Cardiac muscle cell (in vitro differentiated cells and primary cell): ENCODE results near the gene MYG1. TPM values are rescaled to one million over a fixed set of nuclear protein-coding genes. Genes with fewer than 3 reads are reported as not detected.
"Not testable (repeated sequence)": the region's sequence is repeated elsewhere in the genome, so short reads cannot be mapped to it uniquely, and the experiment has no call there.

Source experiments
- DNase-seq, 2 donors: peaks; one replicate each; pipeline versions ENCODE4 v3.0.0 to v3.0.0-alpha.2; 2010 to 2017; ENCODE audit warnings: low read depth in 1 of 2, low spot score in 1 of 2
- H3K27ac ChIP-seq: fragments of 200-600 bp; sonication (generic); 2 replicates; pipeline ENCODE4 v1.5.1; 2016
- H3K27me3 ChIP-seq: fragments of 200-600 bp; sonication (generic); 2 replicates; pipeline ENCODE4 v1.6.0; 2016; ENCODE audit warnings: control low read depth
- H3K36me3 ChIP-seq: fragments of 200-600 bp; sonication (generic); 2 replicates; pipeline ENCODE4 v1.5.1; 2016; ENCODE audit warnings: control low read depth
- H3K4me1 ChIP-seq: fragments of 200-600 bp; sonication (generic); 2 replicates; pipeline ENCODE4 v1.8.1; 2017; ENCODE audit warnings: low read depth, mild to moderate bottlenecking, mixed run types
- H3K4me3 ChIP-seq: fragments of 200-600 bp; sonication (generic); 2 replicates; pipeline ENCODE4 v1.5.1; 2016; ENCODE audit warnings: mild to moderate bottlenecking
- H3K9me3 ChIP-seq: fragments of 200-600 bp; sonication (generic); 2 replicates; pipeline ENCODE4 v1.5.1; 2017; ENCODE audit warnings: low read depth, mild to moderate bottlenecking, control low read depth
- polyA plus RNA-seq: library from polyadenylated mRNA; unstranded; fragments of >200 nt; fragmentation: Nextera tagmentation; extraction: Ambion mirVana; gene quantifications from 2 replicates; pipeline ENCODE4 v1.2.1, GENCODE V29; 2016
- total RNA-seq: library from RNA; depleted of rRNA; stranded (reverse); fragments of >200 nt; gene quantifications from 2 replicates; pipeline ENCODE4 v1.2.3, GENCODE V29; 2016
- TF ChIP-seq, protein P1 (sequence below): IDR thresholded peaks from 2 replicates; pipeline ENCODE4 v1.5.1; 2012; ENCODE audit warnings: low read depth, mild to moderate bottlenecking, low read length

Gene MYG1
- total and polyA plus RNA-seq, 2 experiments from 2014 or later: 71.0 to 75.4 TPM

DNA sequence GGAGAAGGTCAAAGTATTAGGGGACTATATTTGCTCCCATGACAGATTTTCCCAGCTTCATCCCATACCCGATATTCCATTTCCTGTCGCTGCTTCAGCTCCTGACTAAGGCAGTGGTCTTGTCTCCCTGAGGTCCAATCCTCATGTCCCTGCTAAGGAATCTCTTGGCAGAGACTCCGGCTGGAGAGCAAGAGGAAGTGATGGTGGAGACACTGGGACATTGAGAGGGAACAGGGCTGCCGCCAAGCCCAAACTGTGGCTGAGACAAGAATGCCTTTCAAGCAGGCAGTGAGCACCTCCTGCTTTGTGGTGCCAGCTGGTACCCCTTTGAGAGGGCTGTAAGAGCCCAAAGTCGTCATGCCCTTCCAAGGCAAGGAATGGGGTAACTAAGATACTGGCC, 31.2 kb downstream of the MYG1 start:
- H3K27me3 ChIP-seq: peaks cover 6% of the 10 kb centered on the region
- DNase-seq: no peak
- H3K4me1 ChIP-seq: no peaks in the 10 kb centered on the region
- H3K9me3 ChIP-seq: no peaks in the 10 kb centered on the region
- TF ChIP-seq, protein P1, sequence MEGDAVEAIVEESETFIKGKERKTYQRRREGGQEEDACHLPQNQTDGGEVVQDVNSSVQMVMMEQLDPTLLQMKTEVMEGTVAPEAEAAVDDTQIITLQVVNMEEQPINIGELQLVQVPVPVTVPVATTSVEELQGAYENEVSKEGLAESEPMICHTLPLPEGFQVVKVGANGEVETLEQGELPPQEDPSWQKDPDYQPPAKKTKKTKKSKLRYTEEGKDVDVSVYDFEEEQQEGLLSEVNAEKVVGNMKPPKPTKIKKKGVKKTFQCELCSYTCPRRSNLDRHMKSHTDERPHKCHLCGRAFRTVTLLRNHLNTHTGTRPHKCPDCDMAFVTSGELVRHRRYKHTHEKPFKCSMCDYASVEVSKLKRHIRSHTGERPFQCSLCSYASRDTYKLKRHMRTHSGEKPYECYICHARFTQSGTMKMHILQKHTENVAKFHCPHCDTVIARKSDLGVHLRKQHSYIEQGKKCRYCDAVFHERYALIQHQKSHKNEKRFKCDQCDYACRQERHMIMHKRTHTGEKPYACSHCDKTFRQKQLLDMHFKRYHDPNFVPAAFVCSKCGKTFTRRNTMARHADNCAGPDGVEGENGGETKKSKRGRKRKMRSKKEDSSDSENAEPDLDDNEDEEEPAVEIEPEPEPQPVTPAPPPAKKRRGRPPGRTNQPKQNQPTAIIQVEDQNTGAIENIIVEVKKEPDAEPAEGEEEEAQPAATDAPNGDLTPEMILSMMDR: no peak
- H3K36me3 ChIP-seq: no peaks in the 10 kb centered on the region
- no peak overlapping the region for H3K27ac ChIP-seq
- H3K4me3 ChIP-seq: no peak overlapping the region

DNA sequence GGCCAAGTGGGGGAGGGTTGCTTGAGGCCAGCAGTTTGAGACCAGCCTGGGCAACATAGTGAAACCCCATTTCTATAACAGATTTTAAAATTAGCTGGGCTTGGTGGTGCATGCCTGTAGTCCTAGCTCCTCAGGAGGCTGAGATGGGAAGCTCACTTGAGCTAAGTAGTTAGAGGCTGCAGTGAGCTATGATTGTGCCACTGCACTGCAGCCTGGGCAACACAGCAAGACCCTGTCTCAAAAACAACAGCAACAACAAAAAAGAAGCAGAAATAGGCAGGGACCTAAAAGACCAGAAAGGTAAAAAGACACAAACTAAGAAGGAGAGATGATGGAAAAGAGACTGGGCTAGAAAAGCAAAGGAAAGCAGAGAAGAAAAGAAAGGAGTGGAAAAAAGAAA, 32.8 kb downstream of the MYG1 start:
- not testable (repeated sequence) for H3K27me3 ChIP-seq, DNase-seq, H3K4me3 ChIP-seq, H3K4me1 ChIP-seq, H3K36me3 ChIP-seq, H3K27ac ChIP-seq, H3K9me3 ChIP-seq

DNA sequence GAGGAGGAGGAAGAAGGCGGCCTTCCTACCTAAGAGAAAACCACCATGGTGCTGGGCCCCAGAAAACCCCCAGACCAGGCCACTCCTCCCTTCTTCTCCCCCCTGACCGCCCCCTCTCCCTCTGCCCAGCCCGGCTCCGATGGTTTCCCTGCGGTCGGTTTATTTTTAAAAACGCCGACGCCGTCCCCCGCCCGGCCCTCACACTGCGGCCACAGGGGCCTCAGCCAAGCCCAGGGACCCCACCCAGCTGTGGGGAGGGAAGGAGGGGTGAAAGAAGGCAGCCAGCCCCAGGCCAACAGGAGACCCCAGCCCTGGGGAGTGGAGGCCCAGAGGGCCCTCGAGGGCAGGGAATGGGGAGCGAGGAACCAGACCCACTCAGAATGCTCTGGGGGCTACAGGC, 33.2 kb downstream of the MYG1 start:
- peaks cover 2% of the 10 kb centered on the region for H3K4me1 ChIP-seq
- no peak overlapping the region for H3K4me3 ChIP-seq
- no peaks in the 10 kb centered on the region for H3K36me3 ChIP-seq
- TF ChIP-seq, protein P1: no peak
- H3K9me3 ChIP-seq: no peaks in the 10 kb centered on the region
- DNase-seq: no peak
- no peak overlapping the region for H3K27ac ChIP-seq
- H3K27me3 ChIP-seq: no peaks in the 10 kb centered on the region

DNA sequence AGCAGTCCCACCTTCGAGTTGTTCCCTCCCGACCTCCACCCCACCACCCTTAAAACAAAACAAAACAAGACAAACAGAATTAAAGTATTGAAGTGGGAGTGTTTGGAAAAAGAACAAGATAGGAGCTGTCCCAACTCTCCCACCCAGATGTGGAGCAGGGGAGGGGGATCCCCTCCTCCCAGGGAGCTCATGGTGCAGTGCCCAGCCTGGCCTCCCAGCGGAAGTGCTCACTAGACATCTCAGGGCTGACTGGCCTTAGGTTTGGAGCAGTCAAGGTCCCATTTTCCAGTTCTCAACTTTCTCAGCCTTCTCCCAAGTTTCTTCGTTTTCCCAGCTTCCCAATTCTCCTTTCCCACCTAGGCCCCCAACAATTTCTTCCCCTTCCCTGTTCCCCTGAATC, 33.8 kb downstream of the MYG1 start:
- TF ChIP-seq, protein P1: no peak
- H3K27me3 ChIP-seq: no peaks in the 10 kb centered on the region
- DNase-seq: no peak
- H3K36me3 ChIP-seq: no peaks in the 10 kb centered on the region
- H3K9me3 ChIP-seq: no peaks in the 10 kb centered on the region
- no peak overlapping the region for H3K4me3 ChIP-seq
- no peak overlapping the region for H3K27ac ChIP-seq
- peaks cover 8% of the 10 kb centered on the region for H3K4me1 ChIP-seq

DNA sequence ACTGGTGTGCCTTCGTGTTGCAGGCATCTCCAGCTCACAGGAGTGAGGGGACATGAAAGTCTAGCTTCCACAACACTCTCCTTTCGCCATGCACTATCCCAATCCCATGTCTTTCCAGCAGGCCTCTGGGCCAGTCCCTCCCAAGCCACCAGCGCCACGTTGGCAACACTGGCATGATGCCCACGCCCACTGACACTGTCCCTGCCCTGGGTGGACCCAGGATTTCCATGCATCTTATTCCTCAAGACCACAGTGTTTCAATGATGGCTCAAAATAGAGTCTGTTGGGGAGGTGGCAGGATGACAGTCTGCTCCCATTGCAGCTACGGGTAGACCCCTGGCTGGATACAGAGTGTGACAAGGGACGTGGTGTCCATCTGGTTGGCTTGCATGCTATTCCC, 34.4 kb downstream of the MYG1 start:
- TF ChIP-seq, protein P1: no peak
- no peaks in the 10 kb centered on the region for H3K9me3 ChIP-seq
- H3K27me3 ChIP-seq: no peaks in the 10 kb centered on the region
- no peak overlapping the region for H3K4me3 ChIP-seq
- peaks cover 13% of the 10 kb centered on the region for H3K4me1 ChIP-seq
- no peak overlapping the region for H3K27ac ChIP-seq
- no peaks in the 10 kb centered on the region for H3K36me3 ChIP-seq
- DNase-seq: no peak

DNA sequence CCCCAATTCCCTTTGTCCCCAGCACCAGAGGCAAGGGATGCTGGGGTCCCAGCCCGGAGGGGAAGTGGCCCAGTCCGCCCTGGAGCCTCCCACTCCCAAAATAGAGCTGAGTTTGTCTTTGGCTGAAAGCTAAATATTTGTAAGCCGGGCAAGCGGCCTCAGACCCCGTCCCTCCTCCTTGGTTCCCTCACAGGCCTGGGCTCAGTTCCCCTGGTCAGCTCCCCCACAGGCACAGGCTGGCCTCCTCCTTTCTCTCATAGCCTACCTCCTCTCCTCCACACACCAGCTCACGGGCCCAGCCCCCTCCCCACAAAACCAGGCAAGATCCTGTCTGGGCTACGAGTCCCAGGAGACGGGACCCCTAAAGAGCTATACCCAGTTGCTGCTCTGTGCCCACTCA, 35.3 kb downstream of the MYG1 start:
- H3K4me3 ChIP-seq: no peak overlapping the region
- no peak overlapping the region for H3K27ac ChIP-seq
- H3K4me1 ChIP-seq: peaks cover 17% of the 10 kb centered on the region
- no peaks in the 10 kb centered on the region for H3K27me3 ChIP-seq
- TF ChIP-seq, protein P1: no peak
- DNase-seq: no peak
- no peaks in the 10 kb centered on the region for H3K9me3 ChIP-seq
- H3K36me3 ChIP-seq: no peaks in the 10 kb centered on the region
